IMR-90 (cell line): ENCODE measurements around the gene PCARE. TPM values are rescaled to one million over a fixed set of nuclear protein-coding genes. Genes with fewer than 3 reads are reported as not detected.

Experiments
- ATAC-seq: fragments of 200-7000 bp; cut with Tn5 transposase; 2 replicates; pipeline ENCODE4 v1.9.1; 2020; ENCODE audit warnings: low read depth, mild to moderate bottlenecking, moderate library complexity
- Bru-seq: library from RNA; stranded (reverse); fragments of 400-500 nt; gene quantifications from one replicate; lab custom pipeline; 2021; lab: Mats Ljungman, UMichigan
- BruChase-seq, 2 experiments: library from RNA; stranded (reverse); fragments of 400-500 nt; gene quantifications; one replicate each; lab custom pipeline; 2021; lab: Mats Ljungman, UMichigan
- BruUV-seq: library from RNA; stranded (reverse); fragments of 400-500 nt; replicated peaks from 2 replicates; lab custom pipeline; 2021; lab: Mats Ljungman, UMichigan
- CTCF ChIA-PET: fragments of 300-600 bp; formaldehyde crosslinking; extraction: SDS; loops from one replicate; lab custom pipeline; 2021; ENCODE audit warnings: antibody characterized with exemption; lab: Yijun Ruan, JAX
- POLR2A ChIA-PET: fragments of 300-600 bp; sonication (Branson Sonifier 250); formaldehyde crosslinking; loops from one replicate; lab custom pipeline; 2022; ENCODE audit warnings: antibody characterized with exemption; ENCODE audit not compliant: unreplicated experiment; lab: Charles Lee
- DNase-seq: peaks from one replicate; pipeline ENCODE4 v3.0.0; 2013
- H2AFZ ChIP-seq: replicated peaks from 2 replicates; pipeline ENCODE3; 2013; ENCODE audit warnings: low read length, mild to moderate bottlenecking; ENCODE audit not compliant: poor library complexity
- H2AK5ac ChIP-seq: 2 replicates; pipeline ENCODE4 v1.6.1; 2013; ENCODE audit warnings: low read depth, low read length, inconsistent platforms
- H2AK9ac ChIP-seq: replicated peaks from 2 replicates; pipeline ENCODE3; 2013; ENCODE audit warnings: mild to moderate bottlenecking, low read depth, low read length, moderate library complexity; ENCODE audit not compliant: poor library complexity
- H2BK120ac ChIP-seq: 2 replicates; pipeline ENCODE4 v1.6.1; 2013; ENCODE audit warnings: low read depth, low read length, inconsistent platforms
- H2BK15ac ChIP-seq: 3 replicates; pipeline ENCODE4 v1.6.1; 2013; ENCODE audit warnings: low read depth, low read length, inconsistent platforms
- H2BK20ac ChIP-seq: 2 replicates; pipeline ENCODE4 v1.6.1; 2013; ENCODE audit warnings: low read depth, mild to moderate bottlenecking, inconsistent platforms, low read length, moderate library complexity
- H2BK5ac ChIP-seq: 2 replicates; pipeline ENCODE4 v1.6.1; 2013; ENCODE audit warnings: mild to moderate bottlenecking, low read depth, low read length, inconsistent platforms; ENCODE audit not compliant: poor library complexity, severe bottlenecking
- H3K14ac ChIP-seq: replicated peaks from 2 replicates; pipeline ENCODE4 v1.6.1; 2013; ENCODE audit warnings: low read depth, low read length, inconsistent platforms
- H3K18ac ChIP-seq: 2 replicates; pipeline ENCODE4 v1.6.1; 2013; ENCODE audit warnings: low read depth, low read length, control low read depth
- H3K23ac ChIP-seq: 2 replicates; pipeline ENCODE4 v1.6.1; 2013; ENCODE audit warnings: low read depth, low read length, inconsistent platforms
- H3K27ac ChIP-seq: 2 replicates; pipeline ENCODE4 v1.5.1; 2013; ENCODE audit warnings: mild to moderate bottlenecking, control low read depth, low read length; ENCODE audit not compliant: insufficient read depth
- H3K27me3 ChIP-seq: 2 replicates; pipeline ENCODE4 v1.6.1; 2013; ENCODE audit warnings: low read length; ENCODE audit not compliant: control insufficient read depth, insufficient read depth
- H3K36me3 ChIP-seq: 2 replicates; pipeline ENCODE4 v1.6.1; 2013; ENCODE audit warnings: low read length, mixed read lengths; ENCODE audit not compliant: control insufficient read depth, insufficient read depth
- H3K4ac ChIP-seq: 2 replicates; pipeline ENCODE4 v1.6.1; 2013; ENCODE audit warnings: low read depth, low read length, inconsistent platforms
- H3K4me1 ChIP-seq: 2 replicates; pipeline ENCODE4 v1.6.1; 2013; ENCODE audit warnings: low read length, mixed read lengths; ENCODE audit not compliant: control insufficient read depth, insufficient read depth
- H3K4me2 ChIP-seq: 2 replicates; pipeline ENCODE4 v1.6.1; 2013; ENCODE audit warnings: low read depth, mild to moderate bottlenecking, control low read depth, low read length, moderate library complexity
- H3K4me3 ChIP-seq: 2 replicates; pipeline ENCODE4 v1.5.1; 2013; ENCODE audit warnings: low read depth, mild to moderate bottlenecking, control low read depth, low read length, moderate library complexity; ENCODE audit not compliant: insufficient read depth
- H3K56ac ChIP-seq: 2 replicates; pipeline ENCODE4 v1.6.1; 2013; ENCODE audit warnings: low read length, inconsistent platforms; ENCODE audit not compliant: insufficient read depth; ENCODE audit errors: extremely low read depth
- H3K79me1 ChIP-seq, 2 experiments: 2 replicates each; pipeline ENCODE4 v1.6.1; 2013; ENCODE audit warnings: low read length in 2 of 2, inconsistent platforms in 1 of 2, low read depth in 1 of 2
- H3K9ac ChIP-seq: 2 replicates; pipeline ENCODE4 v1.6.1; 2013; ENCODE audit warnings: low read depth, low read length, control low read depth
- H3K9me1 ChIP-seq: 2 replicates; pipeline ENCODE4 v1.6.1; 2013; ENCODE audit warnings: low read length, inconsistent platforms; ENCODE audit not compliant: insufficient read depth
- H3K9me3 ChIP-seq: 2 replicates; pipeline ENCODE4 v1.6.1; 2013; ENCODE audit warnings: low read length; ENCODE audit not compliant: control insufficient read depth, insufficient read depth
- H4K20me1 ChIP-seq: 2 replicates; pipeline ENCODE4 v1.6.1; 2013; ENCODE audit warnings: low read length, inconsistent platforms; ENCODE audit not compliant: insufficient read depth
- H4K5ac ChIP-seq: 2 replicates; pipeline ENCODE4 v1.6.1; 2013; ENCODE audit warnings: mild to moderate bottlenecking, low read depth, low read length, control low read depth
- H4K8ac ChIP-seq, 2 experiments: 2 replicates each; pipeline ENCODE4 v1.6.1; 2013; ENCODE audit warnings: low read depth in 2 of 2, low read length in 2 of 2, control low read depth in 1 of 2, inconsistent platforms in 1 of 2
- H4K91ac ChIP-seq: 2 replicates; pipeline ENCODE4 v1.6.1; 2013; ENCODE audit warnings: low read depth, low read length, inconsistent platforms; ENCODE audit not compliant: insufficient read depth
- BHLHE40 ChIP-seq: fragments of 150-350 bp; IDR thresholded peaks from 2 replicates; pipeline ENCODE4 v1.6.1; 2016; ENCODE audit warnings: mild to moderate bottlenecking, low read depth, low read length
- CHD1 ChIP-seq: IDR thresholded peaks from 2 replicates; pipeline ENCODE4 v1.6.1; 2012; ENCODE audit warnings: low read depth, low read length, improper control_type of control experiment
- ELK1 ChIP-seq: fragments of 150-350 bp; IDR thresholded peaks from 2 replicates; pipeline ENCODE4 v1.6.1; 2016; ENCODE audit warnings: low read depth, mild to moderate bottlenecking, low read length, moderate library complexity, borderline replicate concordance
- FOS ChIP-seq: fragments of 150-350 bp; IDR thresholded peaks from 2 replicates; pipeline ENCODE4 v1.6.1; 2016; ENCODE audit warnings: low read depth, low read length
- MAZ ChIP-seq: IDR thresholded peaks from 2 replicates; pipeline ENCODE4 v1.6.1; 2012; ENCODE audit warnings: low read depth, mild to moderate bottlenecking, low read length, improper control_type of control experiment, moderate library complexity, borderline replicate concordance
- NFE2L2 ChIP-seq: fragments of 150-350 bp; IDR thresholded peaks from 2 replicates; pipeline ENCODE4 v1.6.1; 2016; ENCODE audit warnings: low read depth, mild to moderate bottlenecking, low read length
- RFX5 ChIP-seq: IDR thresholded peaks from 2 replicates; pipeline ENCODE4 v1.8.0; 2012; ENCODE audit warnings: low read depth, mild to moderate bottlenecking, low read length, moderate library complexity
- SMC3 ChIP-seq: fragments of 150-350 bp; IDR thresholded peaks from 2 replicates; pipeline ENCODE4 v1.6.1; 2016; ENCODE audit warnings: low read depth, mild to moderate bottlenecking, antibody characterized with exemption, low read length, moderate library complexity
- WGBS, 2 experiments: methylation state at CpG; one replicate each; pipeline versions ENCODE4 v1.1.5 to v1.1.7; 2013; ENCODE audit warnings: missing lambda C conversion rate in 2 of 2; ENCODE audit not compliant: insufficient read length in 1 of 2; ENCODE audit errors: extremely low coverage in 2 of 2; 5-methylcytosine and 5-hydroxymethylcytosine counted together
- dilution Hi-C: fragments of 300-500 bp; cut with HindIII; formaldehyde crosslinking; loops from one replicate; pipeline ENCODE4 v1.14.3; 2018; ENCODE audit warnings: low sequenced_read_pairs; ENCODE audit not compliant: unreplicated experiment
- in situ Hi-C: fragments of 300-500 bp; cut with MboI; formaldehyde crosslinking; loops from 3 replicates; pipeline ENCODE4 v1.14.3; 2019; ENCODE audit warnings: low sequenced_read_pairs, inconsistent platforms, mixed read lengths
- intact Hi-C: fragments of 100-400 bp; cut with micrococcal nuclease; formaldehyde crosslinking; loops from 2 replicates; pipeline ENCODE4 v1.10.0; 2022
- long read RNA-seq: library from polyadenylated mRNA; unstranded; transcript quantifications from one replicate; pipeline ENCODE4 v2.0.0, GENCODE V29; 2021; ENCODE audit not compliant: unreplicated experiment
- polyA plus RNA-seq, 3 experiments: library from polyadenylated mRNA; depleted of rRNA; stranded (reverse); fragments of >200 nt; gene quantifications; 2 replicates each; pipeline ENCODE4 v1.2.3, GENCODE V29; 2012; ENCODE audit warnings: low replicate concordance in 1 of 3
- total RNA-seq: library from RNA; depleted of rRNA; stranded (reverse); fragments of >200 nt; gene quantifications from 2 replicates; pipeline ENCODE4 v1.2.3, GENCODE V29; 2012; rRNA removed

The PCARE gene
- total RNA-seq (not detected in 2 replicates), polyA plus RNA-seq (2012; rRNA removed) (not detected in 2 replicates), Bru-seq, nascent RNA (not detected), BruChase-seq, experiment 1, labeled RNA remaining after a 6-hour chase (not detected), BruChase-seq, experiment 2, labeled RNA remaining after a 2-hour chase (not detected)
- not detected in 2 replicates for polyA plus RNA-seq (2012; cell fraction: cytosol; rRNA removed)
- polyA plus RNA-seq (2012; cell fraction: nucleus; rRNA removed; ENCODE audit: low replicate concordance): not detected in 2 replicates
- long read RNA-seq: 0 reads

GRCh38 chr2:29074411-29074810 is at the start of gene PCARE:
Gene PCARE, minus strand, starts transcription at chr2:29074523. Its CDS starts 262 bp downstream, at chr2:29074261.
- Histone ChIP-seq H2BK120ac (no peak within 1 kb of the TSS), H3K79me1 (no peaks in the 10 kb centered on the region), H3K27ac (no peak within 1 kb of the TSS), H4K91ac (no peak within 1 kb of the TSS; the same call in 1 of the 2 replicates), H2AK5ac (no peak within 1 kb of the TSS), H3K23ac (no peak within 1 kb of the TSS), H4K5ac (no peak within 1 kb of the TSS), H3K27me3 (peaks cover 6% of the 10 kb centered on the region), H3K4me1 (no peaks in the 10 kb centered on the region), H3K9me1 (no peaks in the 10 kb centered on the region), H2BK20ac (no peak within 1 kb of the TSS), H3K4ac (no peak within 1 kb of the TSS), H3K4me2 (no peak within 1 kb of the TSS), H3K56ac (no peak within 1 kb of the TSS), H4K20me1 (no peaks in the 10 kb centered on the region), H2BK5ac (no peak within 1 kb of the TSS), H2AFZ (no peak within 1 kb of the TSS), H4K8ac (no peak within 1 kb of the TSS), H3K36me3 (no peaks in the 10 kb centered on the region), H3K14ac (no peak within 1 kb of the TSS), H2AK9ac (no peak within 1 kb of the TSS), H3K4me3 (no peak within 1 kb of the TSS), H3K18ac (no peak within 1 kb of the TSS), H3K9me3 (peaks cover 3% of the 10 kb centered on the region; the same call in 1 of the 2 replicates), H3K9ac (no peak within 1 kb of the TSS), H2BK15ac (no peak within 1 kb of the TSS)
- ATAC-seq (no peak), DNase-seq (no peak)
- WGBS, 2 experiments: 80% methylated on average over 2 of the region's 8 CpGs; no CpG with 5 or more reads in 1 of the 2 experiments
- TF ChIP-seq FOS (no peak), CHD1 (no peak), ELK1 (no peak), SMC3 (no peak), MAZ (no peak), BHLHE40 (no peak), RFX5 (no peak), NFE2L2 (no peak)
- dilution Hi-C loops (no loop called here), intact Hi-C loops (no loop called here), in situ Hi-C loops (no loop called here)
- POLR2A ChIA-PET: no interaction called here
- no TSS peak for BruUV-seq
- CTCF ChIA-PET: no interaction called here
